ENCODE results near the gene RYR1. TPM values are rescaled to one million over a fixed set of nuclear protein-coding genes. Genes with fewer than 3 reads are reported as not detected.

The RYR1 gene
- total and polyA plus RNA-seq, 10 of the 15 experiments (the other 5 are each of a cell fraction or from before 2014, with no cell fraction given) = under 0.01 to 0.32 (median 0.07) TPM; not detected in 1

GRCh38 chr19:38482496-38482895 lies 49.0 kb downstream of the RYR1 start:
- Histone ChIP-seq H3K27ac (ENCODE audit: control insufficient read depth, insufficient read depth) (no peak overlapping the region), H2AFZ (ENCODE audit: control insufficient read depth, low read depth, low read length) (no peak overlapping the region), H3K9me3 (replicated peaks; ENCODE audit: control insufficient read depth, insufficient read depth, low read length) (no peaks in the 10 kb centered on the region), H4K20me1 (ENCODE audit: control insufficient read depth, insufficient read depth) (no peaks in the 10 kb centered on the region), H3K36me3 (ENCODE audit: control insufficient read depth in 2 of 2, insufficient read depth in 2 of 2, low read length in 1 of 2) (no peaks in the 10 kb centered on the region), H3K4me3 (no peak overlapping the region), H3K79me2 (ENCODE audit: control insufficient read depth, insufficient read depth, low read length) (no peaks in the 10 kb centered on the region), H3K9ac (ENCODE audit: control insufficient read depth, insufficient read depth, low read length) (no peak overlapping the region), H3K27me3 (replicated peaks in 1 of 2; ENCODE audit: control insufficient read depth in 2 of 2, insufficient read depth in 2 of 2, low read length in 1 of 2) (no peaks in the 10 kb centered on the region), H3K4me1 (ENCODE audit: control insufficient read depth, insufficient read depth, low read length) (no peaks in the 10 kb centered on the region), H3K4me2 (ENCODE audit: control insufficient read depth, insufficient read depth) (no peak overlapping the region)
- BruUV-seq (replicated peaks) = no TSS peak
- ChIA-PET SMC1A (ENCODE audit: uncharacterized antibody, unreplicated experiment) (no interaction called here), RAD21 (ENCODE audit: unreplicated experiment) (no interaction called here), POLR2A (no interaction called here), CTCF (no interaction called here)
- FAIRE-seq (no peak), ATAC-seq (no peak), DNase-seq (ENCODE audit: low read depth, low spot score) (no peak)
- WGBS (ENCODE audit: insufficient coverage, insufficient replicate concordance, low lambda C conversion rate, missing lambda C conversion rate) = 46% methylated on average over 8 of the region's 8 CpGs
- TF ChIP-seq ATF3 (IDR thresholded peaks at IDR 0.05; ENCODE audit: borderline replicate concordance, extremely low read depth, low read depth, low read length) = no peak
- TF ChIP-seq ZBTB11 (CRISPR knock-in tag; IDR thresholded peaks at IDR 0.05) = no peak
- no peak for TF ChIP-seq SIX5 (IDR thresholded peaks at IDR 0.05; ENCODE audit: low read depth, low read length, severe bottlenecking)
- TF ChIP-seq KDM1A (IDR thresholded peaks at IDR 0.05; ENCODE audit: borderline replicate concordance) = no peak
- no peak for TF ChIP-seq GATAD2B (conservative IDR thresholded peaks at IDR 0.05; ENCODE audit: low read depth)
- no peak for TF ChIP-seq SREBF2 (IDR thresholded peaks at IDR 0.05; ENCODE audit: low read length)
- TF ChIP-seq SUPT20H (IDR thresholded peaks at IDR 0.05; ENCODE audit: borderline replicate concordance, control insufficient read depth, low read depth, low read length) = no peak
- TF ChIP-seq JUND (IDR thresholded peaks at IDR 0.05; ENCODE audit: low read depth, low read length) = no peak
- TF ChIP-seq IKZF1 (conservative IDR thresholded peaks at IDR 0.05) = no peak
- TF ChIP-seq EED (IDR thresholded peaks at IDR 0.05; ENCODE audit: low read depth) = no peak
- no peak for TF ChIP-seq RELB (IDR thresholded peaks at IDR 0.05; ENCODE audit: low read depth)
- intact Hi-C loops (cut with micrococcal nuclease; ENCODE audit: unreplicated experiment) = no loop called here
- in situ Hi-C loops (cut with MboI) = no loop called here
